IMR-90 (cell line): ENCODE measurements around the gene PARP14. TPM values are rescaled to one million over a fixed set of nuclear protein-coding genes. Genes with fewer than 3 reads are reported as not detected.

ENCODE experiments used
- ATAC-seq: fragments of 200-7000 bp; cut with Tn5 transposase; 2 replicates; pipeline ENCODE4 v1.9.1; 2020; ENCODE audit warnings: low read depth, mild to moderate bottlenecking, moderate library complexity
- BruUV-seq: library from RNA; stranded (reverse); fragments of 400-500 nt; replicated peaks from 2 replicates; lab custom pipeline; 2021; lab: Mats Ljungman, UMichigan
- CTCF ChIA-PET: fragments of 300-600 bp; formaldehyde crosslinking; extraction: SDS; loops from one replicate; lab custom pipeline; 2021; ENCODE audit warnings: antibody characterized with exemption; lab: Yijun Ruan, JAX
- POLR2A ChIA-PET: fragments of 300-600 bp; sonication (Branson Sonifier 250); formaldehyde crosslinking; loops from one replicate; lab custom pipeline; 2022; ENCODE audit warnings: antibody characterized with exemption; ENCODE audit not compliant: unreplicated experiment; lab: Charles Lee
- DNase-seq: peaks from one replicate; pipeline ENCODE4 v3.0.0; 2013
- H2AFZ ChIP-seq: replicated peaks from 2 replicates; pipeline ENCODE3; 2013; ENCODE audit warnings: low read length, mild to moderate bottlenecking; ENCODE audit not compliant: poor library complexity
- H2AK5ac ChIP-seq: 2 replicates; pipeline ENCODE4 v1.6.1; 2013; ENCODE audit warnings: low read depth, low read length, inconsistent platforms
- H2AK9ac ChIP-seq: replicated peaks from 2 replicates; pipeline ENCODE3; 2013; ENCODE audit warnings: mild to moderate bottlenecking, low read depth, low read length, moderate library complexity; ENCODE audit not compliant: poor library complexity
- H2BK120ac ChIP-seq: 2 replicates; pipeline ENCODE4 v1.6.1; 2013; ENCODE audit warnings: low read depth, low read length, inconsistent platforms
- H2BK15ac ChIP-seq: 3 replicates; pipeline ENCODE4 v1.6.1; 2013; ENCODE audit warnings: low read depth, low read length, inconsistent platforms
- H2BK20ac ChIP-seq: 2 replicates; pipeline ENCODE4 v1.6.1; 2013; ENCODE audit warnings: low read depth, mild to moderate bottlenecking, inconsistent platforms, low read length, moderate library complexity
- H2BK5ac ChIP-seq: 2 replicates; pipeline ENCODE4 v1.6.1; 2013; ENCODE audit warnings: mild to moderate bottlenecking, low read depth, low read length, inconsistent platforms; ENCODE audit not compliant: poor library complexity, severe bottlenecking
- H3K14ac ChIP-seq: replicated peaks from 2 replicates; pipeline ENCODE4 v1.6.1; 2013; ENCODE audit warnings: low read depth, low read length, inconsistent platforms
- H3K18ac ChIP-seq: 2 replicates; pipeline ENCODE4 v1.6.1; 2013; ENCODE audit warnings: low read depth, low read length, control low read depth
- H3K23ac ChIP-seq: 2 replicates; pipeline ENCODE4 v1.6.1; 2013; ENCODE audit warnings: low read depth, low read length, inconsistent platforms
- H3K27ac ChIP-seq: 2 replicates; pipeline ENCODE4 v1.5.1; 2013; ENCODE audit warnings: mild to moderate bottlenecking, control low read depth, low read length; ENCODE audit not compliant: insufficient read depth
- H3K27me3 ChIP-seq: 2 replicates; pipeline ENCODE4 v1.6.1; 2013; ENCODE audit warnings: low read length; ENCODE audit not compliant: control insufficient read depth, insufficient read depth
- H3K36me3 ChIP-seq: 2 replicates; pipeline ENCODE4 v1.6.1; 2013; ENCODE audit warnings: low read length, mixed read lengths; ENCODE audit not compliant: control insufficient read depth, insufficient read depth
- H3K4ac ChIP-seq: 2 replicates; pipeline ENCODE4 v1.6.1; 2013; ENCODE audit warnings: low read depth, low read length, inconsistent platforms
- H3K4me1 ChIP-seq: 2 replicates; pipeline ENCODE4 v1.6.1; 2013; ENCODE audit warnings: low read length, mixed read lengths; ENCODE audit not compliant: control insufficient read depth, insufficient read depth
- H3K4me2 ChIP-seq: 2 replicates; pipeline ENCODE4 v1.6.1; 2013; ENCODE audit warnings: low read depth, mild to moderate bottlenecking, control low read depth, low read length, moderate library complexity
- H3K4me3 ChIP-seq: 2 replicates; pipeline ENCODE4 v1.5.1; 2013; ENCODE audit warnings: low read depth, mild to moderate bottlenecking, control low read depth, low read length, moderate library complexity; ENCODE audit not compliant: insufficient read depth
- H3K56ac ChIP-seq: 2 replicates; pipeline ENCODE4 v1.6.1; 2013; ENCODE audit warnings: low read length, inconsistent platforms; ENCODE audit not compliant: insufficient read depth; ENCODE audit errors: extremely low read depth
- H3K79me1 ChIP-seq, 2 experiments: 2 replicates each; pipeline ENCODE4 v1.6.1; 2013; ENCODE audit warnings: low read length in 2 of 2, inconsistent platforms in 1 of 2, low read depth in 1 of 2
- H3K9ac ChIP-seq: 2 replicates; pipeline ENCODE4 v1.6.1; 2013; ENCODE audit warnings: low read depth, low read length, control low read depth
- H3K9me1 ChIP-seq: 2 replicates; pipeline ENCODE4 v1.6.1; 2013; ENCODE audit warnings: low read length, inconsistent platforms; ENCODE audit not compliant: insufficient read depth
- H3K9me3 ChIP-seq: 2 replicates; pipeline ENCODE4 v1.6.1; 2013; ENCODE audit warnings: low read length; ENCODE audit not compliant: control insufficient read depth, insufficient read depth
- H4K20me1 ChIP-seq: 2 replicates; pipeline ENCODE4 v1.6.1; 2013; ENCODE audit warnings: low read length, inconsistent platforms; ENCODE audit not compliant: insufficient read depth
- H4K5ac ChIP-seq: 2 replicates; pipeline ENCODE4 v1.6.1; 2013; ENCODE audit warnings: mild to moderate bottlenecking, low read depth, low read length, control low read depth
- H4K8ac ChIP-seq, 2 experiments: 2 replicates each; pipeline ENCODE4 v1.6.1; 2013; ENCODE audit warnings: low read depth in 2 of 2, low read length in 2 of 2, control low read depth in 1 of 2, inconsistent platforms in 1 of 2
- H4K91ac ChIP-seq: 2 replicates; pipeline ENCODE4 v1.6.1; 2013; ENCODE audit warnings: low read depth, low read length, inconsistent platforms; ENCODE audit not compliant: insufficient read depth
- CEBPB ChIP-seq: IDR thresholded peaks from 2 replicates; pipeline ENCODE4 v1.6.1; 2012; ENCODE audit warnings: low read depth, low read length, improper control_type of control experiment
- CHD1 ChIP-seq: IDR thresholded peaks from 2 replicates; pipeline ENCODE4 v1.6.1; 2012; ENCODE audit warnings: low read depth, low read length, improper control_type of control experiment
- MAFK ChIP-seq: IDR thresholded peaks from 2 replicates; pipeline ENCODE4 v1.6.1; 2012; ENCODE audit warnings: low read depth, low read length, improper control_type of control experiment
- MAZ ChIP-seq: IDR thresholded peaks from 2 replicates; pipeline ENCODE4 v1.6.1; 2012; ENCODE audit warnings: low read depth, mild to moderate bottlenecking, low read length, improper control_type of control experiment, moderate library complexity, borderline replicate concordance
- MXI1 ChIP-seq: IDR thresholded peaks from 2 replicates; pipeline ENCODE4 v1.6.1; 2012; ENCODE audit warnings: low read depth, mild to moderate bottlenecking, low read length, moderate library complexity, borderline replicate concordance
- RAD21 ChIP-seq: IDR thresholded peaks from 2 replicates; pipeline ENCODE4 v1.6.1; 2012; ENCODE audit warnings: low read length, improper control_type of control experiment
- RCOR1 ChIP-seq: IDR thresholded peaks from 2 replicates; pipeline ENCODE4 v1.6.1; 2012; ENCODE audit warnings: mild to moderate bottlenecking, low read length, improper control_type of control experiment; ENCODE audit not compliant: insufficient replicate concordance
- WGBS, 2 experiments: methylation state at CpG; one replicate each; pipeline versions ENCODE4 v1.1.5 to v1.1.7; 2013; ENCODE audit warnings: missing lambda C conversion rate in 2 of 2; ENCODE audit not compliant: insufficient read length in 1 of 2; ENCODE audit errors: extremely low coverage in 2 of 2; 5-methylcytosine and 5-hydroxymethylcytosine counted together
- dilution Hi-C: fragments of 300-500 bp; cut with HindIII; formaldehyde crosslinking; loops from one replicate; pipeline ENCODE4 v1.14.3; 2018; ENCODE audit warnings: low sequenced_read_pairs; ENCODE audit not compliant: unreplicated experiment
- in situ Hi-C: fragments of 300-500 bp; cut with MboI; formaldehyde crosslinking; loops from 3 replicates; pipeline ENCODE4 v1.14.3; 2019; ENCODE audit warnings: low sequenced_read_pairs, inconsistent platforms, mixed read lengths
- intact Hi-C: fragments of 100-400 bp; cut with micrococcal nuclease; formaldehyde crosslinking; loops from 2 replicates; pipeline ENCODE4 v1.10.0; 2022
- polyA plus RNA-seq, 3 experiments: library from polyadenylated mRNA; depleted of rRNA; stranded (reverse); fragments of >200 nt; gene quantifications; 2 replicates each; pipeline ENCODE4 v1.2.3, GENCODE V29; 2012; ENCODE audit warnings: low replicate concordance in 1 of 3
- total RNA-seq: library from RNA; depleted of rRNA; stranded (reverse); fragments of >200 nt; gene quantifications from 2 replicates; pipeline ENCODE4 v1.2.3, GENCODE V29; 2012
- TF ChIP-seq, protein P1 (sequence below): fragments of 150-350 bp; IDR thresholded peaks from 2 replicates; pipeline ENCODE4 v1.6.1; 2017; ENCODE audit warnings: mild to moderate bottlenecking, antibody characterized with exemption, low read length, low read depth
- TF ChIP-seq, protein P2 (sequence below): conservative IDR thresholded peaks from 2 replicates; pipeline ENCODE4 v1.5.1; 2012; ENCODE audit warnings: mild to moderate bottlenecking, low read depth, low read length, improper control_type of control experiment

PARP14 gene
- total and polyA plus RNA-seq, 2 of the 4 experiments (the other 2 are of a cell fraction) = 9.3 to 23.1 TPM

DNA sequence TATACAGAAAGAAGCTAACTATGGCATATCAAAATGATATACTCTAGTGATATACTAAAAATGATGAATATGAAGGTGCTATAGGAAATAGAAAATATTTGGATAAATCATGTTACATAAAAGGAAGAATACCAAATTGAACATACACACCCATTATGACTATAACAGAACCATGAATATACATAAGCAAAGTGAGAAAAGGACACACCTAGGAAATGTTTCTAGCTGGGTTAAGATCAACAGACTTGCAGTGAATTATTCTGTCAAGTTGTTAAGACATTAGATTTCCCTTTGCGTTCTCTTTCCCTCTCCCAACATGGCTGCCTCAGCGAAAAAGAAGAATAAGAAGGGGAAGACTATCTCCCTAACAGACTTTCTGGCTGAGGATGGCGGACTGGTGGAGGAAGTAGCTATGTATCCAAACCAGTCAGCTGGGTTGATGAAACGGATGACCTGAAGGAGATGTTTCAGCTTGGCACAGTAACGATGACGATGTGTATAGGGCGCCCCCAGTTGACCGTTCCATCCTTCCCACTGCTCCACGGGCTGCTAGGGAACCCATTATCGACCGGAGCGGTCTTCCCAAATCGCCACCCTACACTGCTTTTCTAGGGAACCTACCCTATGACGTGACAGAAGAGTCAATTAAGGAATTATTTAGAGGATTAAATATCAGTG is 20.2 kb upstream of the PARP14 start:
- Histone ChIP-seq H3K4ac (no peak overlapping the region), H2BK20ac (no peak overlapping the region), H2AFZ (no peak overlapping the region), H2BK5ac (no peak overlapping the region), H3K27me3 (peaks cover 7% of the 10 kb centered on the region), H3K4me3 (no peak overlapping the region), H4K5ac (no peak overlapping the region), H3K56ac (no peak overlapping the region), H4K20me1 (no peaks in the 10 kb centered on the region), H2BK15ac (no peak overlapping the region), H4K8ac (no peak overlapping the region), H3K36me3 (no peaks in the 10 kb centered on the region), H4K91ac (no peak overlapping the region), H2BK120ac (no peak overlapping the region), H3K23ac (no peak overlapping the region), H3K27ac (no peak overlapping the region), H3K9me1 (no peaks in the 10 kb centered on the region), H3K14ac (no peak overlapping the region), H3K9ac (no peak overlapping the region), H3K4me1 (no peaks in the 10 kb centered on the region), H3K18ac (no peak overlapping the region), H3K4me2 (no peak overlapping the region), H2AK5ac (no peak overlapping the region), H3K79me1 (no peaks in the 10 kb centered on the region), H3K9me3 (peaks cover 9% of the 10 kb centered on the region; the same call in 1 of the 2 replicates), H2AK9ac (no peak overlapping the region)
- dilution Hi-C loops (no loop called here), in situ Hi-C loops (no loop called here), intact Hi-C loops (no loop called here)
- BruUV-seq = no TSS peak
- WGBS, 2 experiments = no CpG with 5 or more reads among the region's 14 CpGs
- ChIA-PET CTCF (interaction anchor here (0.6 kb wide), 2 partner anchors 14 to 25 kb away, joined by 3 read pairs; no protein-coding TSS in a partner anchor), POLR2A (no interaction called here)
- DNase-seq (no peak), ATAC-seq (no peak)
- TF ChIP-seq MAZ (no peak), CEBPB (no peak), MXI1 (no peak), RCOR1 (no peak), CHD1 (no peak), MAFK (no peak), RAD21 (no peak)
- TF ChIP-seq, protein P1, sequence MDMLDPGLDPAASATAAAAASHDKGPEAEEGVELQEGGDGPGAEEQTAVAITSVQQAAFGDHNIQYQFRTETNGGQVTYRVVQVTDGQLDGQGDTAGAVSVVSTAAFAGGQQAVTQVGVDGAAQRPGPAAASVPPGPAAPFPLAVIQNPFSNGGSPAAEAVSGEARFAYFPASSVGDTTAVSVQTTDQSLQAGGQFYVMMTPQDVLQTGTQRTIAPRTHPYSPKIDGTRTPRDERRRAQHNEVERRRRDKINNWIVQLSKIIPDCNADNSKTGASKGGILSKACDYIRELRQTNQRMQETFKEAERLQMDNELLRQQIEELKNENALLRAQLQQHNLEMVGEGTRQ = no peak
- TF ChIP-seq, protein P2, sequence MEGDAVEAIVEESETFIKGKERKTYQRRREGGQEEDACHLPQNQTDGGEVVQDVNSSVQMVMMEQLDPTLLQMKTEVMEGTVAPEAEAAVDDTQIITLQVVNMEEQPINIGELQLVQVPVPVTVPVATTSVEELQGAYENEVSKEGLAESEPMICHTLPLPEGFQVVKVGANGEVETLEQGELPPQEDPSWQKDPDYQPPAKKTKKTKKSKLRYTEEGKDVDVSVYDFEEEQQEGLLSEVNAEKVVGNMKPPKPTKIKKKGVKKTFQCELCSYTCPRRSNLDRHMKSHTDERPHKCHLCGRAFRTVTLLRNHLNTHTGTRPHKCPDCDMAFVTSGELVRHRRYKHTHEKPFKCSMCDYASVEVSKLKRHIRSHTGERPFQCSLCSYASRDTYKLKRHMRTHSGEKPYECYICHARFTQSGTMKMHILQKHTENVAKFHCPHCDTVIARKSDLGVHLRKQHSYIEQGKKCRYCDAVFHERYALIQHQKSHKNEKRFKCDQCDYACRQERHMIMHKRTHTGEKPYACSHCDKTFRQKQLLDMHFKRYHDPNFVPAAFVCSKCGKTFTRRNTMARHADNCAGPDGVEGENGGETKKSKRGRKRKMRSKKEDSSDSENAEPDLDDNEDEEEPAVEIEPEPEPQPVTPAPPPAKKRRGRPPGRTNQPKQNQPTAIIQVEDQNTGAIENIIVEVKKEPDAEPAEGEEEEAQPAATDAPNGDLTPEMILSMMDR = no peak
